Measurements from ENCODE around the gene ITGB1BP1.

GRCh38 chr2:9390151-9390850 is 33.0 kb downstream of the ITGB1BP1 start:
- TF ChIP-seq, protein P1, sequence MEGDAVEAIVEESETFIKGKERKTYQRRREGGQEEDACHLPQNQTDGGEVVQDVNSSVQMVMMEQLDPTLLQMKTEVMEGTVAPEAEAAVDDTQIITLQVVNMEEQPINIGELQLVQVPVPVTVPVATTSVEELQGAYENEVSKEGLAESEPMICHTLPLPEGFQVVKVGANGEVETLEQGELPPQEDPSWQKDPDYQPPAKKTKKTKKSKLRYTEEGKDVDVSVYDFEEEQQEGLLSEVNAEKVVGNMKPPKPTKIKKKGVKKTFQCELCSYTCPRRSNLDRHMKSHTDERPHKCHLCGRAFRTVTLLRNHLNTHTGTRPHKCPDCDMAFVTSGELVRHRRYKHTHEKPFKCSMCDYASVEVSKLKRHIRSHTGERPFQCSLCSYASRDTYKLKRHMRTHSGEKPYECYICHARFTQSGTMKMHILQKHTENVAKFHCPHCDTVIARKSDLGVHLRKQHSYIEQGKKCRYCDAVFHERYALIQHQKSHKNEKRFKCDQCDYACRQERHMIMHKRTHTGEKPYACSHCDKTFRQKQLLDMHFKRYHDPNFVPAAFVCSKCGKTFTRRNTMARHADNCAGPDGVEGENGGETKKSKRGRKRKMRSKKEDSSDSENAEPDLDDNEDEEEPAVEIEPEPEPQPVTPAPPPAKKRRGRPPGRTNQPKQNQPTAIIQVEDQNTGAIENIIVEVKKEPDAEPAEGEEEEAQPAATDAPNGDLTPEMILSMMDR (IDR thresholded peaks at IDR 0.05) = no peak
- TF ChIP-seq POLR2A (IDR thresholded peaks at IDR 0.05) = no peak
